ENCODE results near the gene HVCN1.

The HVCN1 gene

GRCh38 chr12:110680032-110680431 lies 8.9 kb downstream of the HVCN1 start:
- H3K27me3 ChIP-seq (ENCODE audit: insufficient read depth, low read depth, severe bottlenecking) = no peaks in the 10 kb centered on the region
- no peak overlapping the region for H3K27ac ChIP-seq
- peaks cover under 1% of the 10 kb centered on the region for H3K9me3 ChIP-seq (ENCODE audit: severe bottlenecking)
- no peak for DNase-seq
- H3K4me3 ChIP-seq (ENCODE audit: low read depth, low read length) = no peak overlapping the region
- no peaks in the 10 kb centered on the region for H3K36me3 ChIP-seq
- TF ChIP-seq CTCF (IDR thresholded peaks at IDR 0.05; ENCODE audit: low read depth, low read length) = no peak

DNA sequence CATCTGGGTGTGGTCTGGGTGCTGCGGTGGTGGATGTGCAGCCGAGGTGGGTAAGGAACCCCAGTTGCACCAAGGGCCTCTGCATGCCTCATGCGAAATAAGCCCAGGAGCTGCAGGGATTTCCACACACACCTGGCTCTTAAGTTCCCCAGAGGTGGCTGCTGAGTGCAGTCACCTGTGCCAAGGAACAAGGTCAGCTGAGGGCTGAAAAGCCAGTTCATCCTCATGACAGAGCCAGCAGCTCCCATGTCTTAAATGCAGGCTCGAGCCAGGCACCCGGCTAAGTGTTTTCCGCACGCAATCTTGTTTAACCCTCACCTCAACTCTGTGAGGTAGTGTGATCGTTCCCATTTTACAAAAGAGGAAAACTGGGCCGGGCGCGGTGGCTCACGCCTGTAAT lies 9.7 kb downstream of the HVCN1 start:
- no peaks in the 10 kb centered on the region for H3K27me3 ChIP-seq (ENCODE audit: insufficient read depth, low read depth, severe bottlenecking)
- TF ChIP-seq CTCF (IDR thresholded peaks at IDR 0.05; ENCODE audit: low read depth, low read length) = no peak
- no peak overlapping the region for H3K4me3 ChIP-seq (ENCODE audit: low read depth, low read length)
- no peak for DNase-seq
- no peak overlapping the region for H3K27ac ChIP-seq
- H3K9me3 ChIP-seq (ENCODE audit: severe bottlenecking) = no peaks in the 10 kb centered on the region
- no peaks in the 10 kb centered on the region for H3K36me3 ChIP-seq

GRCh38 chr12:110677982-110678381 lies 10.9 kb downstream of the HVCN1 start:
- no peak overlapping the region for H3K27ac ChIP-seq
- no peak overlapping the region for H3K4me3 ChIP-seq (ENCODE audit: low read depth, low read length)
- TF ChIP-seq CTCF (IDR thresholded peaks at IDR 0.05; ENCODE audit: low read depth, low read length) = no peak
- no peak for DNase-seq
- H3K36me3 ChIP-seq = no peaks in the 10 kb centered on the region
- H3K27me3 ChIP-seq (ENCODE audit: insufficient read depth, low read depth, severe bottlenecking) = no peaks in the 10 kb centered on the region
- no peaks in the 10 kb centered on the region for H3K9me3 ChIP-seq (ENCODE audit: severe bottlenecking)

DNA sequence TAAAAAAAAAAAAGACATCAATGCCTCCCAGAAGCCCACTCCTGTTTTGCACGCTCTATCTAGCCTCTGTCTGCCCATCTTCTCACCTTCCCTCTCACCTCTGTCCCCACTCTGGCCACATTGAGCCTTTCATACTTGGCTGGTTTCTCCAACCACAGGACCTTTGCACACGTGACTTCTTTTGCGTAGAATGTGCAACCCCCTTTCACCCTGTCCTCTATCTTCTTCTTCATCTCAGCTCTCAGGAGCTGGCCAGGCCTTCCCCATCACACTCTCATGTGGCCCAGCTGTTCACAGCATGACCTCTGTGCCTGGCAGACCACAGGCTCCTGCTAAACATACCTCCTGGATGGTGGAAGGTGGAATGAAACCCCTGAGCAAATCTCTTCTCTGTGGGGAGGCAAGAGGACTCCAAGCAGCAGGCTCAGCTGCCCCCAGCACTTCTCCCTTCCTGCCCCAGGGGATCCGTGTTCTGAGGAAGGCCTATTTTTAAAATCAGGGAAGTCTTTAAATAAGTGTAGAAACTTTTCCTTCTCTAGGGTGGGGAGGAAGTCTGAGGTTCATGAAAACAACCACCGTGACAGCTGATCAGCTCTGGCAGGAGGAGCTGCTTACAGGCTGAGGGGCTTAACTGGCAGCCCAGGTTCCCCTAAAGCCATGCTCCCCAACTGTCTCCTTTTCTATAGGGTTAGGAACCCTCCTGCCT lies 11.6 kb downstream of the HVCN1 start:
- Histone ChIP-seq H3K27me3 (ENCODE audit: insufficient read depth, low read depth, severe bottlenecking) (no peaks in the 10 kb centered on the region), H3K9me3 (ENCODE audit: severe bottlenecking) (no peaks in the 10 kb centered on the region), H3K36me3 (no peaks in the 10 kb centered on the region), H3K4me3 (ENCODE audit: low read depth, low read length) (no peak overlapping the region), H3K27ac (no peak overlapping the region)
- no peak for TF ChIP-seq CTCF (IDR thresholded peaks at IDR 0.05; ENCODE audit: low read depth, low read length)
- DNase-seq = no peak

DNA sequence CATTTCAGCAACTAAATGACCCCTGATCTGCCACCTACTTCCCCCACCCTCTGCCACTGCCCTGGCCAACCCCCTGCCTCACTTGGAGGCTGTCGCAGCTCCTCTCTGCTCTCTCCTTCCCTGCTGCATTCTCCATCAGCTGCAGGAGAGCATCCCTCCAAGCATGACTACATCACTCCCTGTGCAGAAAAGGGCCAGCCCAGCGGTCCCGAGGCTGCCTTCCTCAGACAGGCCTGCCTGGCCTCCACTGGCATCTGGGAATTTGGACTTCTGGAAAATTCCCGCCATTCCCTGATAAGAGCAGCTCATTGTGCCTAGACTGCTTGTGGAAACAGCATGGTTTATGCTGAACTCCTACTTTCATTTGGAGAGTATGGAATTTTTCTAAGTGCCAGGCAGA lies 12.7 kb downstream of the HVCN1 start:
- no peaks in the 10 kb centered on the region for H3K27me3 ChIP-seq (ENCODE audit: insufficient read depth, low read depth, severe bottlenecking)
- TF ChIP-seq CTCF (IDR thresholded peaks at IDR 0.05; ENCODE audit: low read depth, low read length) = no peak
- no peak overlapping the region for H3K4me3 ChIP-seq (ENCODE audit: low read depth, low read length)
- H3K36me3 ChIP-seq = no peaks in the 10 kb centered on the region
- H3K9me3 ChIP-seq (ENCODE audit: severe bottlenecking) = no peaks in the 10 kb centered on the region
- no peak overlapping the region for H3K27ac ChIP-seq
- DNase-seq = no peak

DNA sequence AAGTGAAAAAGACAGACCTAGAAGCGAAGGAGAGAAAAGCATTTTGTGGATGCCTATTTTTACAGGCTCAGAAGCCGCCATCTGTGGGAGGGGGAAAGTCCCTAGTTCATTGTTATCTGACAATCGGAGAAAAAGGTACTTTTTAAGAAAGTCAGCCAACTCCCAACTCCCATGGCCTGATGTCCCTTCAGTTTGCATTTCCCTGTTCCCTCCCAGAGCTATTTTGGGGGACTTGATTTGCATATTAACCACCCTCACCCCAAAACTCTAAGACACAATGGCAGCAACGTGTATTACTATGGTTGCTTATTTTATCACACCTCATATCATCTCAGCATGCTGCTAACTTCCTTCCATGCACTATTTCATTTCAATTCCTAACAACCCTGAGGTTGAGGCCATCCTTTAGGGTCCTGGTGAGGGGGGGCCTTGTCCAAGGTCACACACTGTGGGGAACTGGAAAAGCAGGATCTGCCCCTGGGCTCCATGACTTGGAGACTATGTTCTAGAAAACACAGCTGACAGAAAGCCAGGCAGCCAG lies 18.7 kb downstream of the HVCN1 start:
- H3K9me3 ChIP-seq (ENCODE audit: severe bottlenecking) = peaks cover 2% of the 10 kb centered on the region
- DNase-seq = no peak
- no peaks in the 10 kb centered on the region for H3K27me3 ChIP-seq (ENCODE audit: insufficient read depth, low read depth, severe bottlenecking)
- no peak overlapping the region for H3K27ac ChIP-seq
- no peak for TF ChIP-seq CTCF (IDR thresholded peaks at IDR 0.05; ENCODE audit: low read depth, low read length)
- no peak overlapping the region for H3K4me3 ChIP-seq (ENCODE audit: low read depth, low read length)
- H3K36me3 ChIP-seq = no peaks in the 10 kb centered on the region

Data from WERI-Rb-1 (cell line).